Omental fat pad (tissue), 4 donors: ENCODE measurements around the gene SDK1. TPM values are rescaled to one million over a fixed set of nuclear protein-coding genes. Genes with fewer than 3 reads are reported as not detected.

ENCODE experiments used
- ATAC-seq: fragments of 150-250 bp; one replicate; pipeline ENCODE4 v1.9.1; 2016; ENCODE audit warnings: mild to moderate bottlenecking, moderate library complexity; ENCODE audit not compliant: low FRiP score
- DNase-seq: peaks from one replicate; pipeline ENCODE4 v3.0.0-alpha.2; 2019; ENCODE audit warnings: low spot score
- CTCF ChIP-seq, 3 donors: fragments of 450-650 bp; IDR thresholded peaks; one replicate each; pipeline ENCODE4 v1.5.1; 2016 to 2017; ENCODE audit warnings: antibody characterized with exemption in 3 of 3, mild to moderate bottlenecking in 3 of 3, moderate library complexity in 2 of 3
- total RNA-seq, 4 donors: library from RNA; depleted of rRNA; stranded (reverse); fragments of >200 nt; gene quantifications; one replicate each; pipeline ENCODE4 v1.1.0, GENCODE V29; 2016

The SDK1 gene
- total RNA-seq, 4 donors from 2014 or later = 2.5 to 14.7 (median 5.4) TPM

- no peak for TF ChIP-seq CTCF (IDR thresholded peaks at IDR 0.05)
- no peak for ATAC-seq
- no peak for DNase-seq
Measured at GRCh38 chr7:4111166-4111565, 810.1 kb downstream of the SDK1 start.

GRCh38 chr7:4113271-4113670 lies 812.2 kb downstream of the SDK1 start:
- ATAC-seq (no peak), DNase-seq (no peak)
- TF ChIP-seq CTCF (IDR thresholded peaks at IDR 0.05) = no peak

GRCh38 chr7:4113976-4114375 lies 812.9 kb downstream of the SDK1 start:
- TF ChIP-seq CTCF (IDR thresholded peaks at IDR 0.05) = no peak
- DNase-seq (no peak), ATAC-seq (no peak)

- TF ChIP-seq CTCF (IDR thresholded peaks at IDR 0.05) = no peak
- ATAC-seq = no peak
- no peak for DNase-seq
Measured at GRCh38 chr7:4115442-4115841, 814.4 kb downstream of the SDK1 start.

GRCh38 chr7:4115941-4116610 lies 815.0 kb downstream of the SDK1 start:
- DNase-seq (no peak), ATAC-seq (no peak)
- no peak for TF ChIP-seq CTCF (IDR thresholded peaks at IDR 0.05)

- TF ChIP-seq CTCF (IDR thresholded peaks at IDR 0.05) = no peak
- ATAC-seq = no peak
- DNase-seq = no peak
Measured at GRCh38 chr7:4119848-4120247, 818.8 kb downstream of the SDK1 start.

GRCh38 chr7:4123346-4123745 lies 822.3 kb downstream of the SDK1 start:
- DNase-seq (no peak), ATAC-seq (no peak)
- no peak for TF ChIP-seq CTCF (IDR thresholded peaks at IDR 0.05)
